NCI-H1930 (cell line): ENCODE measurements around the gene LGR6.
A peak's percentile ranks its signal among the peaks of the same experiment; 100 is the strongest.
"Not testable (repeated sequence)": the region's sequence is repeated elsewhere in the genome, so short reads cannot be mapped to it uniquely, and the experiment has no call there.

Source experiments
- DNase-seq, 2 experiments: peaks; one replicate each; lab custom pipeline; 2025; lab: John Stamatoyannopoulos, UW

Gene LGR6

DNA sequence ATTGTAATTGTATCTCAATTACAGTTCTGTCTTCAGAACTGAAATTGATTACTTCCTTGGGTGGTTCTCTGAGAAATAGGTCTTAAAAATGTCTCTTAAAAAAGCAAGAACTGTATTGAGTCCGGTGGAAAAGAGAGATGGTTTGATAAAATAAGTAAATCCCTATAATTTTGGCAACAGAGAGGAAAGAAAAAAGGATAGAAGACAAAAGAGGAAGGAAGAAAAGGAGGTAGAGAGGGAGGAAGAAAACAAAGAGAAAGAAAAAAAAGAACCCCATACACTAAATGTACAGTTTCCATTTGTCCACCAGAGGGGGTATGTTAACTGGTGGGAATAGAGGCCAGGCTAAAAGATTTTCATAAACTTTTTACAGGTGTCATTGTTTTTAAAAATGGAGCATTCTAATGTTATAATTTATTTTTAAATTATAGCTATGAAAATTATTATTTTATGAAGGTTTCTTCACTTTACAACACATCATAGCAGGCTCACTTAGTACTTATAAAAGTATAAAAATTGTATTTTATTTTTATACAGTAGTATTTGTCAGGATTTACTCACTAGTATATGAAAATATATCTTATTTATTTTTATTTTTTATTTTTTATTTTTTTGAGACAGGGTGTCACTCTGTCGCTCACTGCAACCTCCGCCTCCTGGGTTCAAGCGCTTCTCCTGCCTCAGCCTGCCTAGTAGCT lies 150.2 kb downstream of the LGR6 start:
- peak; percentile 41 to 59 for DNase-seq

DNA sequence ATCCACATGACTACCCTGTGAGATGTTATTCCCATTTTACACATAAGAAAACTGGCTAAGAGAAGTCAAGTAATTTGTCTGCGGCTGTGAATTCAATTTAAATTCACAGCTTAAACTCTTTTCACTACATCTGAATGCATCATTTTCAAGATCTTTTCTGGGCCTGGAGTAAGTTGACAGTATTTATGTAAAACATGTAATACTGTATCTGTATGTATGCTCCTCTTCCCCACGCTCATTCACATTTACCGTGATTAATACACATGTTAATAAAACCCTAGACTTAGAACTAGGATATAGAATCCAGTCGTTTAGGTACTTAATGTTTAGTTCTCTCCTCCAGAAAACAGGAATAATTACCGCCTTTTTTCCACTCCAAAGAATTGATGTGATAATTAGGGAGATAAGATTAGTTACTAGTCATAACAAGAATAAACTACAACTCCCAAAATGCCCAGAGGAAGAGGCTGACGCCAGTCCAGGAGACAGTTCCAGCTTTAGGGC lies 154.5 kb downstream of the LGR6 start:
- DNase-seq: no peak

GRCh38 chr1:202348509-202349205 lies 155.1 kb downstream of the LGR6 start, which contains the start of gene PPP1R12B:
Gene PPP1R12B (plus strand): TSS chr1:202348699. CDS start chr1:202348852, 153 bp downstream.
- peak; percentile 96 to 98 for DNase-seq

DNA sequence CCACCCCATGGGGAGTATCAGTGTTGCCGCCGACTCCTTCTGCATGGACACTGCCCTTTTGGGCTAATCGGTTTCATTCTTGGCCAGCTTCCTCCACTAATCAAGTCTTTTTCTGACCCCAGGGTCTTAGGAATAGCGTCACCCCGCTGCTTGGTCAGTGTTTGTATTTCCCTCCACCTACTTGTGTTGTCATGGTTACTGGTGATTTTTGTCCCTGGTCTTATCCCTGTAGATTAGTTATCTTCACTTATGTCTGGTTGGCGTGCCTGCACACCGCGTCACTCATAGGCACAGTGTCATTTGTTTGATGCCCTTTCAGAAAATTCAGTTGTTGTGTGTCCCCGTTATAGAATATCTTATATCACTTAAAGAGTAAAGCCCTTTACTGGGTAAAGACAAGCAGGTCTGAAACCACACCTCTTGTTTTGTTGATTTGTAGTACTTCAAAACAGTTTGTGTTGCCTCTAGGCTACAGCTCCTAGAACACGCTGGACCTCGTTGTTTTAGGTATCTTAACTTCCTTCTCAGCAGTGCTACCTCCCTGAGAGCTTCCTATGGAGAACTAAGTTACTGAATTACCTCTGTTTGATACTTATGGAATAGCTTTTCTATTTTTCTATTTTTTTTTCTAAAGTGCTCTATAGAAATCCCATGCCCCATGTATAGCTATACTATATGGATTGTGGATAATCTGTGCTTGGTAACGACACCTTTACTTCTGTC lies 155.8 kb downstream of the LGR6 start:
- no peak for DNase-seq

- DNase-seq: no peak
Observed at GRCh38 chr1:202351725-202352124, 158.1 kb downstream of the LGR6 start.

GRCh38 chr1:202352583-202353197 lies 159.1 kb downstream of the LGR6 start:
- DNase-seq: not testable (repeated sequence)

DNA sequence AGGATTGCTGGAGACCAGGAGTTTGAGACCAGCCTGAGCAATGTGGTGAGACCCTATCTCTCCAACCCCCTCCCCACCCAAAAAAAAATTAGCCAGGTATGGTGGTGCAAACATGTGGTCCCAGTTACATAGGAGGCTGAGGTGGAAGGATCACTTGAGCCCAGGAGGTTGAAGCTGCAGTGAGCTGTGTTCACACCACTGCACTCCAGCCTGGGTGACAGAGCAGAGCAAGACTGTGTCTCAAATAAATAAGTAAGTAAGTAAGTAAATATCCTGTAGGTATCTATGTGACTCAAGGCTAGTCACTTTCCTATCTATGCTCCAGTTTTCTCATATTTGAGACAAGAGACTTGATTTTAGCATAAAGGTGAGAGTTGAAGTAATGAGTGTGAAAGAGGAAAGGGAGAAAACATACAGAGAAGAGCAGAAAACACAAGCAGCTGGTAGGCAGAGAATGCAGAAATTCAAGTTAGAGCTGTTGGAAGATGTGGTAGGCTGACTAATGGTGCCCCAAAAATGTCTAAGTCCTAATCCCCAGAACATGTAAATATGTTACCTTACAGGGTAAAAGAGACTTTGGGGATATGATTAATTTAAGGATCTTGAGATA lies 162.4 kb downstream of the LGR6 start:
- DNase-seq: no peak

- no peak for DNase-seq
Observed at GRCh38 chr1:202357506-202357905, 163.9 kb downstream of the LGR6 start.

DNA sequence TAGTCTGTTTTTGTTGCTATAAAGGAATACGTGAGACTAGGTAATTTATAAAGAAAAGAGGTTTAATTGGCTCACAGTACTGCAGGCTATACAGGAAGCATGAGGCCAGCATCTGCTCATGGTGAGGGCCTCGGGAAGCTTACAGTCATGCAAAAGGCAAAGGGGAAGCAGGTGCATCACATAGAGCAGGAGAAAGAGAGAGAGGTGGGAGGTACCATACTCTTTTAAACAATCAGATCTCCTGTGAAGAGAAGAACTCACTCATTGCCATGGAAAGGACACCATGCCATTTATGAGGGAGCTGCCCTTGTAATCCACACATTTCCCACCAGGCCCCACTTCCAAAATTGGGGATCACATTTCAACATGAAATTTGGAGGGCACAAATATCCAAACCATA lies 167.6 kb downstream of the LGR6 start:
- no peak for DNase-seq

DNA sequence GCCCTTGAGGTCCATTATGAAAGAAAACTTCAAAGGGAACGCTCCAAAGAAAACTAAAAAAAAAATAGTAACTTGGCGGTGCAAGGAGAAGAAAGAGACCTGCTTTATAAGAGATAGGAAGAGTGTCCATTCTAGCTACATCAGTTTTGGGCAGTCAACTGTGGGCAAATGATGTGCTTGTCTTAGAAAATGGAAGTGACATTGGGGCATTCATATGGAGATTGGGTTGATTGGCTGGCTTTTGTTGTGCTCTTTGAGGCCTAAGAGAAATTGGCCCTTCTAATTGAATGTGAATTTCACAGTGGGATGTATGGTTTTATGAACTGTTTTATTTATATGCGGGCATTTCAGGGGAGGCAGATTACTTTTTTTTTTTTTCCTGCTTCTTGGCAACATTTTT lies 168.1 kb downstream of the LGR6 start:
- no peak for DNase-seq

GRCh38 chr1:202362212-202362611 lies 168.6 kb downstream of the LGR6 start:
- DNase-seq: no peak

GRCh38 chr1:202365092-202365815 lies 171.7 kb downstream of the LGR6 start:
- DNase-seq: no peak

GRCh38 chr1:202367271-202367670 lies 173.7 kb downstream of the LGR6 start:
- DNase-seq: no peak
